ENCODE measurements around the gene POLR2E. TPM values are rescaled to one million over a fixed set of nuclear protein-coding genes. Genes with fewer than 3 reads are reported as not detected.

POLR2E gene
- total and polyA plus RNA-seq, 11 donors = 116 to 220 (median 139) TPM

DNA sequence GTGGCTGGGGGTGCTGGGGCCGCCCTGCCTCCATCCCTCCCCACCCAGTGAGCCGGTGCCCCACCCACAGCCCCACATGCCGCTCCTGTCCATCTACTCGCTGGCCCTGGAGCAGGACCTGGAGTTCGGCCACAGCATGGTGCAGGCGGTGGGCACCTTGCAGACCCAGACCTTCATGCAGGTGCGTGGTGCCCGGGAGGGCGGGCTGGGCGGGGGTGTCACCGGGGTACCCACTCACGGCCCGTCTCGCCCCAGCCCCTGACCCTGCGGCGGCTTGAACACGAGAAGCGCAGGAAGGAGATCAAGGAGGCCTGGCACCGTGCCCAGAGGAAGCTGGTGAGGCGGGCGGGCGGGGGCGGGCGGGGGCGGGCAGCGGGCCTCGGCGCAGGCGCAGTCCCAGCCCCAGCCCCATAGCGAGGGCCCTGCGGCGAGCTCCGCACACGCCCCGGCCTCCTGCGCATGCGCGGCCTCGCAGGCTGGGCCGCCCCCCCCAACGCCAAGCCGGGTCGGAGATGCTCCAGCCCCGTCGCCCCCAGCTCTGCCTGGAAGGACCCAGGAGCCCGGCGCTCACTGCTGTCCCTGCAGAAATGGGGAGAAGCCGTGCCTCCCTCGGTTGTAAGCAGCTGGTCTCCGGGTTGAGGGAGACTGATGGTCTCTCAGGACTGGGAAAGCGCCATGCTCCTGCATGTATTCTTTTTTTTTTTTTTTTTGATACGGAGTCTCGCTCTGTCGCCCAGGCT, 20.5 kb downstream of the POLR2E start:
- H3K36me3 ChIP-seq = peaks cover 0 to 52% (median 0%) of the 10 kb centered on the region in 9 donors
- peaks cover 11 to 32% (median 15%) of the 10 kb centered on the region in 9 donors for H3K27me3 ChIP-seq
- peak; percentile 78 to 95 (median 89) for DNase-seq
- H3K27ac ChIP-seq = peak overlapping the region in 2 of 12 donors; percentile 19 to 74
- no peaks in the 10 kb centered on the region for H3K9me3 ChIP-seq
- WGBS, 4 donors = 54 to 75% (median 71%) methylated on average over 26 to 54 of the region's 54 CpGs
- peak in 3 of 4 donors; percentile 36 to 48 (median 40) for ATAC-seq
- peak overlapping the region in 7 of 12 donors; percentile 9 to 48 (median 22) for H3K4me3 ChIP-seq
- no peak for TF ChIP-seq POLR2A (IDR thresholded peaks at IDR 0.05)
- TF ChIP-seq, protein P1, sequence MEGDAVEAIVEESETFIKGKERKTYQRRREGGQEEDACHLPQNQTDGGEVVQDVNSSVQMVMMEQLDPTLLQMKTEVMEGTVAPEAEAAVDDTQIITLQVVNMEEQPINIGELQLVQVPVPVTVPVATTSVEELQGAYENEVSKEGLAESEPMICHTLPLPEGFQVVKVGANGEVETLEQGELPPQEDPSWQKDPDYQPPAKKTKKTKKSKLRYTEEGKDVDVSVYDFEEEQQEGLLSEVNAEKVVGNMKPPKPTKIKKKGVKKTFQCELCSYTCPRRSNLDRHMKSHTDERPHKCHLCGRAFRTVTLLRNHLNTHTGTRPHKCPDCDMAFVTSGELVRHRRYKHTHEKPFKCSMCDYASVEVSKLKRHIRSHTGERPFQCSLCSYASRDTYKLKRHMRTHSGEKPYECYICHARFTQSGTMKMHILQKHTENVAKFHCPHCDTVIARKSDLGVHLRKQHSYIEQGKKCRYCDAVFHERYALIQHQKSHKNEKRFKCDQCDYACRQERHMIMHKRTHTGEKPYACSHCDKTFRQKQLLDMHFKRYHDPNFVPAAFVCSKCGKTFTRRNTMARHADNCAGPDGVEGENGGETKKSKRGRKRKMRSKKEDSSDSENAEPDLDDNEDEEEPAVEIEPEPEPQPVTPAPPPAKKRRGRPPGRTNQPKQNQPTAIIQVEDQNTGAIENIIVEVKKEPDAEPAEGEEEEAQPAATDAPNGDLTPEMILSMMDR (IDR thresholded peaks at IDR 0.05) = no peak
- H3K4me1 ChIP-seq = peaks cover 0 to 65% (median 2%) of the 10 kb centered on the region in 12 donors
- intact Hi-C loops (cut with DNase I) = no loop called here

DNA sequence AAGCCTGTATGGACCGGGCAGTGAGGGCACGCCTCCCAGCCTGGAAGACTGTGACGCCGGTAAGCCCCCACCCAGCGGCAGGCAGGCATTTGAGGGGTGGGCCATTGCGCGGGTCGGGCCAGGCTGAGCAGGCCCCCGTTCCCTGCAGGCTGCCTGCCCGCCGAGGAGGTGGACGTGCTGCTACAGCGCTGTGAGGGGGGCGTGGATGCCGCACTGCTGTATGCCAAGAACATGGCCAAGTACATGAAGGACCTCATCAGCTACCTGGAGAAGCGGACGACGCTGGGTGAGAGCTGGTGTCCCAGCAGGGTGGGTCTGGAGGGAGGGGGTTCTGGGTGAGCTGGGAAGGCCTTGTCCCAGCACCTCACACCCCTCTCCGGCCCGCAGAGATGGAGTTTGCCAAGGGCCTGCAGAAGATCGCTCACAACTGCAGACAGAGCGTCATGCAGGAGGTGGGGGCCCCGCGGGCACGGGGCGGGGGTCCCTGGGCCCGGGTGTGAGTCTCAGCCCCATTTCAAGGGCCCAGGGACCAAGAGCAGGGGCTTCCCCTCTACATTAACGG, 21.1 kb downstream of the POLR2E start:
- intact Hi-C loops (cut with DNase I) = no loop called here
- no peak for DNase-seq

DNA sequence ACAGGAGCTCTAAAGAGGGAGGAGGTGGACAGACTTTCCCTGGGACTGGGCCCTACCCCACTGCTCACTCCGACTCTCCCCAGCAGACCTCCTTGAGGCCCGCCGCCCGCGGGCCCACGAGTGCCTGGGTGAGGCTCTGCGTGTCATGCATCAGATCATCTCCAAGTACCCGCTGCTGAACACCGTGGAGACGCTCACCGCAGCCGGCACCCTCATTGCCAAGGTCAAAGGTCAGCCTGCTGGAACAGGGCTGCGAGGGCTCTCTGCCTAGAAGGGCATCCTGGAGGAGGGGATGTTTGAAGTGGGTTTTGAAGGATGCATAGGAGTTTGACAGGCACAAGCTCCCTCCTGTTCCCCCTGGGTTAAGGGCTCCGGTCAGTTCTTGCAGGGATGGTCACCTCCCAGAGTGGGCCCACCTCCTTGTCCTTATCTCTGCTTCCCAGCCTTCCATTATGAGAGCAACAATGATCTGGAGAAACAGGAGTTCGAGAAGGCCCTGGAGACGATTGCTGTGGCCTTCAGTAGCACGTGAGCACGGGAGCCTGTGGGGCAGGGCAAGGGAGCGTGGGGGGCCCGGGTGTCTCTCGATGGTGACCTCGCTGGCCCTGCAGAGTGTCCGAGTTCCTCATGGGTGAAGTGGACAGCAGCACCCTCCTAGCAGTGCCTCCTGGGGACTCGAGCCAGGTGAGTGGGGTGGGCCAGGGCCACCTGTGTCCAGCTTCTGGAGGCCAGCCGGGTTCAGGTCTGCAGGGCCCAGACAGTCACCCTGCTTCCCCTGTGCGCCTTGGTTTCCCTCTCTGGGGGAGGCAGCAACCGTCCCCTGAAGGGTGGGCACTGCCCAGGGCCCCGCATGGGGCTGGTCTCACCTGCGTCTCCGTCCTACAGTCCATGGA, 21.9 kb downstream of the POLR2E start:
- no peak for ATAC-seq
- Histone ChIP-seq H3K27ac (peak overlapping the region in 1 of 12 donors; percentile 74), H3K4me3 (no peak overlapping the region), H3K9me3 (no peaks in the 10 kb centered on the region), H3K4me1 (peaks cover 0 to 77% (median 6%) of the 10 kb centered on the region in 12 donors), H3K27me3 (peaks cover 17 to 46% (median 29%) of the 10 kb centered on the region in 9 donors), H3K36me3 (peaks cover 0 to 42% (median 0%) of the 10 kb centered on the region in 9 donors)
- whole genome bisulfite sequencing, 4 donors = 93 to 97% (median 93%) methylated on average over 17 to 30 of the region's 30 CpGs
- TF ChIP-seq, protein P1 (IDR thresholded peaks at IDR 0.05) = no peak
- no peak for TF ChIP-seq POLR2A (IDR thresholded peaks at IDR 0.05)
- intact Hi-C loops (cut with DNase I) = no loop called here
- peak in 1 of 5 donors; percentile 64 for DNase-seq

More for the DNA sequence above, 21.1 kb downstream of the POLR2E start:
- Histone ChIP-seq H3K4me1 (peaks cover 0 to 70% (median 6%) of the 10 kb centered on the region in 12 donors), H3K27me3 (peaks cover 13 to 39% (median 22%) of the 10 kb centered on the region in 9 donors), H3K4me3 (peak overlapping the region in 3 of 12 donors; percentile 37 to 48 (median 44)), H3K9me3 (no peaks in the 10 kb centered on the region), H3K36me3 (peaks cover 0 to 47% (median 0%) of the 10 kb centered on the region in 9 donors), H3K27ac (peak overlapping the region in 2 of 12 donors; percentile 19 to 74)
- TF ChIP-seq POLR2A (IDR thresholded peaks at IDR 0.05) = no peak
- TF ChIP-seq, protein P1 (IDR thresholded peaks at IDR 0.05) = no peak
- no peak for ATAC-seq
- WGBS, 4 donors = 78 to 90% (median 81%) methylated on average over 20 to 28 of the region's 28 CpGs
